Right cardiac atrium (tissue), 5 donors: Measurements from ENCODE around the gene DCAF16. TPM values are rescaled to one million over a fixed set of nuclear protein-coding genes. Genes with fewer than 3 reads are reported as not detected.

Source experiments
- ATAC-seq, 2 donors: fragments of 200-7000 bp; cut with Tn5 transposase; one replicate each; pipeline versions ENCODE4 v1.8.0 to v1.9.1; 2020; ENCODE audit warnings: moderate library complexity in 2 of 2, mild to moderate bottlenecking in 1 of 2
- DNase-seq, 3 donors: peaks; one replicate each; pipeline ENCODE4 v3.0.0-alpha.2; 2020
- H3K27ac ChIP-seq: one replicate; pipeline ENCODE4 v1.5.1; 2013; ENCODE audit warnings: mild to moderate bottlenecking, low read length, control low read depth, moderate library complexity
- H3K27me3 ChIP-seq: one replicate; pipeline ENCODE4 v1.6.1; 2013; ENCODE audit not compliant: control insufficient read depth, insufficient read depth
- H3K4me1 ChIP-seq: one replicate; pipeline ENCODE4 v1.6.1; 2013; ENCODE audit warnings: low read length; ENCODE audit not compliant: control insufficient read depth, insufficient read depth
- H3K4me3 ChIP-seq: one replicate; pipeline ENCODE4 v1.5.1; 2013; ENCODE audit warnings: low read length, control low read depth
- H3K9me3 ChIP-seq: one replicate; pipeline ENCODE4 v1.6.1; 2013; ENCODE audit warnings: low read length; ENCODE audit not compliant: control insufficient read depth
- WGBS: extraction: QIAGEN DNeasy Blood & Tissue Kit; methylation state at CpG from one replicate; pipeline ENCODE4 v1.1.7; 2013; 5-methylcytosine and 5-hydroxymethylcytosine counted together
- intact Hi-C, 4 donors: fragments of 100-400 bp; cut with DNase I; formaldehyde crosslinking; loops; one replicate each; pipeline versions ENCODE4 v1.11.0 to v1.14.0; 2022 to 2023
- polyA plus RNA-seq: library from polyadenylated mRNA; stranded (reverse); fragments of 200-250 nt; gene quantifications from one replicate; pipeline ENCODE4 v1.2.3, GENCODE V29; 2013
- total RNA-seq, 4 donors: library from RNA; stranded (reverse); fragmentation: NEBNext Ultra II Directional; extraction: Animal tissue kit (Norgen Biotek cat#: 25700); gene quantifications; one replicate each; pipeline ENCODE4 v1.2.1, GENCODE V29; 2021
- donor health status: healthy with polysubstance abuse.
- donor health status: DM: no; HTN: yes; CAD: no.
- donor health status: DM: no; HTN: no; CAD: no.
- donor health status: DM: no; HTN: yes; CAD: no; lungs with severe emphysema.
- donor health status: DM: yes; HTN: yes; CAD: no.

The DCAF16 gene
- total and polyA plus RNA-seq, 5 donors = 9.2 to 21.7 (median 17.1) TPM

DNA sequence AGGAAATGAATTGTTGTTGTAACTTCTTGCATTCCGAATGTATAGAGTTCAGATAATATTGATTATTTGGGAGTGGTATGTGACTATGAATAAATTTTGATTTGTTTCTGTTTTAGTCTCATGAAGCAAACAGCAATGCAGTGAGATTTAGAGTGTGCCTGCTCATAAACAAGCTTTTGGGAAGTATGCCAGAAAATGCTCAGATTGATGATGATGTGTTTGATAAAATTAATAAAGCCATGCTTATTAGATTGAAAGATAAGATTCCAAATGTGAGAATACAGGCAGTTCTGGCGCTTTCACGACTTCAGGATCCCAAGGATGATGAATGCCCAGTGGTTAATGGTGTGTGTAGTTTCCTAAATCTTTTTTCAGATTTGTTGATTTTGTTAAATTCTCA is 2.2 kb upstream of the DCAF16 start:
- Histone ChIP-seq H3K4me3 (no peak overlapping the region), H3K4me1 (no peaks in the 10 kb centered on the region), H3K9me3 (no peaks in the 10 kb centered on the region), H3K27me3 (no peaks in the 10 kb centered on the region), H3K27ac (no peak overlapping the region)
- ATAC-seq (no peak), DNase-seq (no peak)
- intact Hi-C loops = loop anchor here in 2 of 4 donors (10.0 kb wide), 3 partner anchors 202 to 552 kb away; partner anchors contain the start of gene LCORL (in 1 of the 2)
- 68% methylated on average over 3 of the region's 3 CpGs for WGBS

DNA sequence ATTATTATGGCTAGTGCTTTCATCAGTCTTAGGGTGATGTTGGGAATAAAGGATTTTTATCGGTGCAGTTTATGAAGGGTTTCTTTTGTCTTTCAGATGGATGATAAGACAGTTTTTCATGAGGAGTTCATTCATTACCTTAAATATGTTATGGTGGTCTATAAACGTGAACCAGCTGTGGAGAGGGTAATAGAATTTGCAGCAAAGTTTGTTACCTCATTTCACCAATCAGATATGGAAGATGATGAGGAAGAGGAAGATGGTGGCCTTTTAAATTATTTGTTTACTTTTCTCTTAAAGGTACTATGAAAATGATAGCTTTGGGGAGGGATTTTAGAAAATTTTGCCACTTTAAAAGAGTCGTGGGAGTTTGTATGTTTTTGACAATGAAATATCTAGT is 1.6 kb upstream of the DCAF16 start:
- Histone ChIP-seq H3K4me3 (no peak overlapping the region), H3K9me3 (no peaks in the 10 kb centered on the region), H3K27ac (no peak overlapping the region), H3K4me1 (peaks cover 2% of the 10 kb centered on the region), H3K27me3 (no peaks in the 10 kb centered on the region)
- ATAC-seq (no peak), DNase-seq (no peak)
- intact Hi-C loops = loop anchor here in 2 of 4 donors (10.0 kb wide), 3 partner anchors 203 to 553 kb away; partner anchors contain the start of gene LCORL (in 1 of the 2)
- 13% methylated on average over 3 of the region's 3 CpGs for WGBS

DNA sequence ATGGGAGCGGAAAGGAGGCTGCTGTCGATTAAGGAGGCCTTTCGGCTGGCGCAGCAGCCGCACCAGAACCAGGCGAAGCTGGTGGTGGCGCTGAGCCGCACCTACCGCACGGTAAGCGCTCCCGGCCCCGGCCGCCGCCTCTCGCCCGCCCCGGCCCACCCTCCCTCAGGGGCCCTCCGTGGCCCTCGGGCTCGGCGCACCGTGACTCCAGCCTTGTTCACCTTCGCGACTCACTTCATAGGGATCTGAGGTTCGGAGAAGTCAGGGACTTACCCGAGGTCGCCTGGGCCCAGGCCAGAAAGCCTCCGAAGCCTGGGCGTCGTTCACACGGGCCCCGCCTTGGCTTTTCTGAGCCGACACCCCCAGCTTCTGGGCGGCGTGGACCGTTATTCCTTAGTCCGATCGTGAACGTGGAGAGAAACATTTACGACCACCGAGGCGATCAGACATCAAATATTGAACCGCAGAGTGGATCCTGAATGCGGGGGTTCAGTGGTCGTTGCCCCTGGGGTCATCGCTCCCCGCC is 584 bp upstream of the DCAF16 start:
- Histone ChIP-seq H3K27ac (no peak overlapping the region), H3K4me1 (peaks cover 2% of the 10 kb centered on the region), H3K9me3 (no peaks in the 10 kb centered on the region), H3K27me3 (no peaks in the 10 kb centered on the region), H3K4me3 (peak overlapping the region; percentile 47)
- no peak for DNase-seq
- intact Hi-C loops = loop anchor here in 2 of 4 donors (10.0 kb wide), 3 partner anchors 204 to 554 kb away; partner anchors contain the start of gene LCORL (in 1 of the 2)
- WGBS = 1% methylated on average over 48 of the region's 48 CpGs
- no peak for ATAC-seq

DNA sequence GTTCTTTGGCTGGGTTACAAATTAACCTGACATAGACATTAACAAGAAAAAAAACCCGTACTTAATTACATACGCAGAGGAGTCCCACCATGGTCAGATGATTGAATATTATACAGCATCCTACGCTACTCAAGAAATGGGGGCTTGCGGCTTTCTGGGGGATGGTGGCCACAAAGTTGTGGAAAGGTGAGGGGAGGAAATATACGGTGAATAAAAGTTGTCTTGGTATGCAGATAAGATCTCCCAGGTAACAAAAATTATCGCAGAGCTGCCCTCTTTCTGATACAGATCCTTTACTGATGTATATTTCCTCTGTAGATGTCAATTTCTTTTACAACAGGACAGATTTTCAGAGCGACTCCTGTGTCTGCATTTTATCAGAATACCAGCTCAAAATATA is 890 bp downstream of the DCAF16 start:
- Histone ChIP-seq H3K27ac (peak overlapping the region; percentile 23), H3K9me3 (no peaks in the 10 kb centered on the region), H3K27me3 (no peaks in the 10 kb centered on the region), H3K4me3 (peak overlapping the region; percentile 72), H3K4me1 (peaks cover 2% of the 10 kb centered on the region)
- intact Hi-C loops = loop anchor here in 2 of 4 donors (10.0 kb wide), 3 partner anchors 205 to 555 kb away; partner anchors contain the start of gene LCORL (in 1 of the 2)
- DNase-seq = no peak
- 3% methylated on average over 7 of the region's 7 CpGs for WGBS
- no peak for ATAC-seq

DNA sequence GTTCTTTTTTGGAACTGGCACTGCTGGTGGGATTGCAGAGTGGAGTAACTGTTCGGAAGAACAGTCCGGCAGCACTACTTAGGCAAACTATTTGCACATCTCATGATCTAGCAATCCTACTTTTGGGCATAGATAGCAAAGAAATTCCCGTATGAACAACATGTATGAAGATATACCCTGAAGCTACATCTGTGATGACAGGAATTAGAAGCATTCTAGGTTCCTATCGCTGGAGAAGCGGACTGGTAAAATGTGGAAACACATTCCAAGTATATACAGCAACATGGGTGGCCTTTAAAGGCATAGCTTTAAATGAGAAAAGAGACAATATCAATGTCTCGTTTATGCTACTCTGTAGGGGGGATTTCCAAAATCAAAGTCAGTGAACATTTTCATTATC is 3.1 kb downstream of the DCAF16 start:
- H3K9me3 ChIP-seq = no peaks in the 10 kb centered on the region
- DNase-seq = no peak
- intact Hi-C loops = no loop called here
- ATAC-seq = no peak
- WGBS = 35% methylated on average over 6 of the region's 6 CpGs
- no peak overlapping the region for H3K27ac ChIP-seq
- H3K4me3 ChIP-seq = peak overlapping the region; percentile 48
- no peaks in the 10 kb centered on the region for H3K27me3 ChIP-seq
- peaks cover 2% of the 10 kb centered on the region for H3K4me1 ChIP-seq

DNA sequence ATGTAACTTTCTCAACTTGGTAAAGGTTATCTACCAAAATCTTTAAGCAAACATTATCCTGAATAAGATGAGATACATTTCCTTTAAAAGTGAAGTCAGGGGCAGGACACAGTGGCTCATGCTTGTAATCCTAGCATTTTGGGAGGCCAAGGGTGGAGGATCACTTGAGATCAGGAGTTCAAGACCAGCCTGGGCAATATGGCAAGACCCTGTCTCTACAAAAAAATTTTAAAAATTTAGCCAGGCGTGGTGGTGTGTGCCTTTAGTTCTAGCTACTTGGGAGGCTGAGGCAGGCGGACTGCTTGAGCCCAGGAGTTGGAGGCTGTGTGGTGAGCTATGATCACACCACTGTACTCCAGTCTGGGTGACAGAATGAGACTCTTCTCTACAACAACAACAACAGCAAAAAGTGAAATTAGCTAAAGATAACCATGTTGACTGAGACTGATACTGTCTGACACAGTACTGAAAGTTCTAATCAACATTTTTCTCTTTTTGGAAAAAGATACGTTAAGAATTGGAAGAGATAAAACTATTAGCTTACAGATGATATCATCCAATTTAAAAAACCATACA is 4.9 kb downstream of the DCAF16 start:
- DNase-seq = no peak
- no peak for ATAC-seq
- WGBS = 83% methylated on average over 3 of the region's 3 CpGs
- Histone ChIP-seq H3K4me1 (peaks cover 2% of the 10 kb centered on the region), H3K9me3 (no peaks in the 10 kb centered on the region), H3K27ac (no peak overlapping the region), H3K27me3 (no peaks in the 10 kb centered on the region), H3K4me3 (no peak overlapping the region)
- intact Hi-C loops = no loop called here

DNA sequence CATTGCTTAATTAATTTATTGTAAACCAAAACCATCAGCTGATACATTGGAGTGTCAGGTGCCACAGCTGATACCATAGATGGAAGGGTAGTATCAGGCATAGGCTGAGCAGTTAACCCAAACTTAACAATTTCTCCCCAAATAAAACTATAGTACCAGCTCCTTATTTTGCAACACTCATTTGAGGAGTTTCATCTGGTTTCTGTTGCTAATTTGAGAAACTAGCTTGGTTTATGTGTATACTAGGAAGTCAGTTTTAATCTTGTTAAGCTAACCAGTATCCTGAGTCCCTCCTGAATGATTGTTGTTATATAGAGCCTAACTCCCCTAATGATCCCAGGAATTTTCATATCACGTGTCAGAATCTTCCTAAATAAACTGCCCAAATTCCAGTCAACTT is 12.7 kb downstream of the DCAF16 start:
- H3K9me3 ChIP-seq = no peaks in the 10 kb centered on the region
- no peaks in the 10 kb centered on the region for H3K27me3 ChIP-seq
- no peak overlapping the region for H3K4me3 ChIP-seq
- no peak overlapping the region for H3K27ac ChIP-seq
- no peaks in the 10 kb centered on the region for H3K4me1 ChIP-seq
- ATAC-seq (no peak), DNase-seq (no peak)
- intact Hi-C loops = no loop called here
- WGBS = 94% methylated on average over 1 of the region's 1 CpG

DNA sequence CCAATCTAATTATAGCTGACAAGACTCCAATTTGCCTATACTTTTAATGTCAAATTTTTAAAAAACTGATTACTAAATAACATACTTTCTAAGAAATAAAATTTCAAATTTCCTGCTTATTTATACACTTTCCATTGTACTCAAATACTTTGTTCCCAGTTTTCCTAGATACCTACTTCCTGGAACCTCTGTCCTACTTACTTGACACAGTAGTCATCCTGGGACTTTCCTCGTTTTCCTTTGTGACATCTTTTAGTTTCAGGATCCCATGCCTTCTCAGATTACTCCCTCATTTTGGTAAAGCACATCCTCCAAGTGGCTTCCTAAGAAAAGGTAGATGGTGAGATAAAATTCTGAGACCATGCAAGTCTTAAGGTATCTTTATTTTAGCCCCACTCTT is 15.8 kb downstream of the DCAF16 start:
- WGBS = 62% methylated on average over 1 of the region's 1 CpG

DNA sequence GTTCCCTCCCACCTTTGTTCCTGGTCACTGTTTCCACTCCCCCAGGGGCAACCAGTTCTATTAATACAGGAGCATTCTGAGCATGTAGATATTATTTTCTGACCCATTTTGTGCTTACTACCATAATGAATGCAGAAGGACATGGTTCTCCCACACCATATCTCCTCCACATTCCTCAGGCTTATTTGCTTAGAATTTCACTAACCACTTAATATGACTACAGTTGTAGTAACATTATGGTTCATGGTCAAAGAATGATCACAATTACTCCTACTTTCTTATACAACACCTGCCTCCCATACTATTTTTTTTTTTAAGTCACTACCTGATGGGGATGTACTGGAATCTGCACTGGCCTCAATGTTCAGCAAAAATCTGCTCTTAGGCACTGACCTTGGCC is 21.6 kb downstream of the DCAF16 start:
- intact Hi-C loops = no loop called here
- Histone ChIP-seq H3K9me3 (no peaks in the 10 kb centered on the region), H3K27ac (no peak overlapping the region), H3K4me3 (no peak overlapping the region), H3K4me1 (no peaks in the 10 kb centered on the region), H3K27me3 (no peaks in the 10 kb centered on the region)
- DNase-seq (no peak), ATAC-seq (no peak)

More for the DNA sequence above, 15.8 kb downstream of the DCAF16 start:
- no peaks in the 10 kb centered on the region for H3K27me3 ChIP-seq
- H3K4me1 ChIP-seq = no peaks in the 10 kb centered on the region
- H3K27ac ChIP-seq = no peak overlapping the region
- DNase-seq (no peak), ATAC-seq (no peak)
- H3K9me3 ChIP-seq = no peaks in the 10 kb centered on the region
- intact Hi-C loops = no loop called here
- no peak overlapping the region for H3K4me3 ChIP-seq

DNA sequence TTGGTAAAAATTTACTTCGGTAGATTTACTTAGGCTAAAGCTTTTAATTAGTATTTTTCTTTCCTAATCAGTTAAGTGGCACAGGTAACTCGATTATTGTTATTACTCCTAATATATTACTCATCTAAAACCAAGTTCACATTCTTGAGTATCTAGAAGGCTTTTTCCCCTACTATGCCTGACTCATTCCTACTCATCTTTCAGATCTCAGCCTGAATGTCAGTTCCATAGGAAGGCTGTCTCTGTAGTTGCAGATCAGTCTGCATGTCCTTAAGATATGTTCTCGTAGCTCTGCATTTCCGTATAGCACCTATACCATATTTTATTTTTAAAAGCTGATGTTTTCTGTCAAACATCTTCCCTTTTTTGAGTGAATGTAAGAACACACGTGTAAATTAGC is 23.2 kb downstream of the DCAF16 start:
- H3K27ac ChIP-seq = no peak overlapping the region
- WGBS = 85% methylated on average over 5 of the region's 5 CpGs
- DNase-seq = no peak

DNA sequence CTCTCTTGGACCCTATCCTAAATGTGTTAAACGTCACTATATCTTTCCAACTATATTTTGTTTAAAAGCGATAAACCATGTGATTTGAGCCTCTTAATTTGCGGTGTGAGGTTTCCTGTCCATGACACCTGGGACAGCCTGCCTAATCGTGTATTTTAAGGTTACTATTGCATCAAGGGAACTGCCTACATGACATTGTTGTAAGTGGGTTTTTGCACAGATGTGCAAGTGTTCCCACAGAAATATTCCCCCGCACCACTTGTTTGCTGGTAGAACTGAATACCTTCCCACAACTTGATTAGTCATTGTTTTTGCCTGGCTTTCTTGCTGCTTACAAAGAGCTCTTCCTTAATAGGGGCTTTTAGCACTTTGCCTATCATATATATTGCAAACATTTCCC is 24.0 kb downstream of the DCAF16 start:
- Histone ChIP-seq H3K27me3 (no peaks in the 10 kb centered on the region), H3K9me3 (no peaks in the 10 kb centered on the region), H3K4me1 (no peaks in the 10 kb centered on the region), H3K4me3 (no peak overlapping the region), H3K27ac (no peak overlapping the region)
- DNase-seq (no peak), ATAC-seq (no peak)
- intact Hi-C loops = no loop called here
- WGBS = 68% methylated on average over 5 of the region's 5 CpGs

More for the DNA sequence above, 23.2 kb downstream of the DCAF16 start:
- intact Hi-C loops = no loop called here
- Histone ChIP-seq H3K9me3 (no peaks in the 10 kb centered on the region), H3K4me1 (no peaks in the 10 kb centered on the region), H3K4me3 (no peak overlapping the region), H3K27me3 (no peaks in the 10 kb centered on the region)
- no peak for ATAC-seq
